GM12864 (cell line): Measurements from ENCODE around the gene STAMBPL1.

Experiments
- DNase-seq: peaks from one replicate; pipeline ENCODE4 v3.0.0-alpha.2; 2011; ENCODE audit warnings: low read depth
- H3K4me3 ChIP-seq: 2 replicates; pipeline ENCODE4 v1.5.1; 2011; ENCODE audit warnings: mild to moderate bottlenecking, low read depth, low read length, control low read depth
- CTCF ChIP-seq: IDR thresholded peaks from 2 replicates; pipeline ENCODE4 v1.5.1; 2011; ENCODE audit warnings: low read depth, mild to moderate bottlenecking, moderate library complexity, low read length, control low read depth, inconsistent platforms; ENCODE audit errors: missing control alignments

Gene STAMBPL1

GRCh38 chr10:88854684-88855083 is 25.4 kb upstream of the STAMBPL1 start:
- no peak for DNase-seq
- no peak for TF ChIP-seq CTCF
- H3K4me3 ChIP-seq, result no peak overlapping the region

GRCh38 chr10:88857831-88858230 is 22.2 kb upstream of the STAMBPL1 start:
- no peak for TF ChIP-seq CTCF
- no peak overlapping the region for H3K4me3 ChIP-seq
- DNase-seq, result no peak

DNA sequence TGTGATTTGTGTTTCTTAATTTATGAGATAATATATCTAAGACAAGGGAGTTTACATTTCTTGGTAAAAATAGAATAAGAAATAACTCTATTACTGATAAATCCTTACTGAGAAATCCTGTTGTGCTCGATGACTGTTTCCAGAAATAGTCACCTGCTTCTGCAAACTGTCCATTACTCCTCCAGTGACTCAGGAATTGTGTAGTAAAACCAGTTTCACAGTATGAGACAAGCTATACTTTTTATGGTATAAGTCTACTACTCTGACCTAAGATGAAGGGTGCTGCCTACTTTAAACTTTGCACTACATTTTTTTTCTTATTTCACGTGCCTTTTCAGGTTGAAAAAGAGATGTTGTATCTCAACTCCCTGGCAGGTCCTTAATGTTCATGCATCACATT is 21.6 kb upstream of the STAMBPL1 start:
- no peak overlapping the region for H3K4me3 ChIP-seq
- TF ChIP-seq CTCF, result no peak
- no peak for DNase-seq

- no peak overlapping the region for H3K4me3 ChIP-seq
- TF ChIP-seq CTCF, result no peak
- DNase-seq, result no peak
Measured at GRCh38 chr10:88861036-88861435, 19.0 kb upstream of the STAMBPL1 start.

GRCh38 chr10:88865281-88865876 is 14.7 kb upstream of the STAMBPL1 start:
- no peak overlapping the region for H3K4me3 ChIP-seq
- DNase-seq, result no peak
- TF ChIP-seq CTCF, result no peak

DNA sequence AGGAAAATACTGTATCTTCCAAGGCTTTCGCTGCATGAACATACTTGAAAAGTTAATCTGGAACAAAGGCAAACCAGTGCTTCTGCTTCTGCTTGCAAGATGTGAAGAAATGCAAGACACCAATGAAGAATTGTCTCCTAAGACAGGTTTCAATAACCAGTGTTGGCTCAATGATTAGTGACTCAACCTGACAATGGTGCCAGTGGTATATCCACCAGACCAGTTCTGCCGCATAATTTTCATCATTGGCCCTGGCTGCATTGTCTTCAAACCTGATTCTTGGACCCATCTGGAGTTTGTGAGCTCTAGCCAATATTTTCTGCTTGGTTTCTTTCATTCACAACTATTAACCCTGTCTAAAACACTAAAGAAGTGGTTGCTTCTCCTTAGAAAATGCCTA is 13.6 kb upstream of the STAMBPL1 start:
- no peak for DNase-seq
- TF ChIP-seq CTCF, result no peak
- no peak overlapping the region for H3K4me3 ChIP-seq

DNA sequence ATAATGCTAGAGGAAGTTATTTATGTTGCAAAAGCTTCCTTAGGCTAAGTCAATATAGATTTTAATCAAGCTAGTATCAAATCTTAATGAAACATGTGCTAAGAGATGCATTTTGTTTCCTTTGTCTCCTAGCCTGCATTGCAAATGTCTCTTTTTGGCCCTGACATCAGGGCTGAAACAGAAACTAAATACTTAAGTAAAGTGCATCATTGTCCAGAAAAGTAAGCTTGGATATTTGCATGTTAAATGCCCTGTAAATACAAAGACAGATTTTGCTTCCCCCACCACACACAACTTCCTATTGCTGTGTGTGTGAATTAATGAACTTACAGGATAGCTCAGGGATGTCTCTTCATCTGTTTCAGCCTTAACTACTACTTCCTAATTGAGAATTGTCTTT is 10.0 kb upstream of the STAMBPL1 start:
- DNase-seq, result no peak

More for the DNA sequence above, 10.0 kb upstream of the STAMBPL1 start:
- H3K4me3 ChIP-seq, result no peak overlapping the region
- TF ChIP-seq CTCF, result no peak
